NCI-H2081 (cell line): Measurements from ENCODE around the gene GALP.
"Not testable (repeated sequence)": the region's sequence is repeated elsewhere in the genome, so short reads cannot be mapped to it uniquely, and the experiment has no call there.

Experiments used
- DNase-seq, 2 experiments: peaks; one replicate each; lab custom pipeline; 2025; lab: John Stamatoyannopoulos, UW

Gene GALP

GRCh38 chr19:56175861-56176307 is at the start of gene GALP:
TSS of gene GALP (plus strand) at chr19:56176008. CDS start at chr19:56177109, 1,101 bp downstream.
- not testable (repeated sequence) for DNase-seq

GRCh38 chr19:56126983-56127780 is 48.6 kb upstream of the GALP start:
- DNase-seq: no peak

DNA sequence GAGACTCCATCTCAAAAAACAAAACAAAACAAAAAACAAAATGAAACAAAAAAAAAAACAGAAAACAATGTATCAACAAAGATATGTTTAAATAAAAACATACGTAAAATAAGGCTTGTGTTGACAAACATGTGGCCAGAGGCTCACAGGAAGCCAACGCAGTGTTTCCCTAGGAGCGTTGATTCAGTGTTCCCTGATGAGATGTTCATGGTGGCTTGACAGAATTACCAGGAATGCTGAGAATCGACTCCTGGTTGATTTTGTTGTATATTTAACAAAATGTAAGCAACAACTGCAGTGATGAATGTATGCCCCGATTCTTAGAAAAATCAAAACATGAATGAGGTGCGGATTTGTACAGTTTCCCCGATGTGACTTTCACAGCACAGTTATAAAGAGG is 45.8 kb upstream of the GALP start:
- DNase-seq: no peak

- DNase-seq: no peak
These were observed 44.2 kb upstream of the GALP start for GRCh38 chr19:56131651-56132050.

DNA sequence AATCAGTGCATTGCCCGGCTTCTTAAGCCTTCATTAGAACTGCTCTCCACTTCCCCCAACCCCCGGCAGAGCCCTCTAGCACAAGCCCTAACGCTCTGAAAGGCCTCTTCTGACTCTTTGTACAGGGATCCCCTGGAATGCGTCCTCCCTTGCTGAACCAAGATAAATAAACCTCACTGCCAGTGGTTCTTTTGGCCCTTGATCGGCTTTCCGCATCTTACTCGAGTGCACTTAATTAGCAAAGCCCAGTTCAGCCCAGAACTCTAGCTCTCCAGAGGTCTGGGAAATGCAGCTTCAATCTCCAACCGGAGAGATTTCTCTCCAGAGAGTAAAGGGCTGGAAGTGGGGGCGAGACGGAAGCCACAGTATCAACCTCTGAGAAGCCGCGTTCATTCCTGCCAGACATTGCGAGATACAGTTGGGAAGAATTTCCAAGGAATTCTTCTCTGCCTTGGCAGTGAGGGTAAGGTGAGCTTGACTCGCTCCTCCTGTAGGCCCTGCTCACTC is 43.4 kb upstream of the GALP start:
- DNase-seq: no peak

- DNase-seq: no peak
These were observed 41.8 kb upstream of the GALP start for GRCh38 chr19:56133858-56134653.

GRCh38 chr19:56134654-56134921 is 41.2 kb upstream of the GALP start:
- DNase-seq: no peak

DNA sequence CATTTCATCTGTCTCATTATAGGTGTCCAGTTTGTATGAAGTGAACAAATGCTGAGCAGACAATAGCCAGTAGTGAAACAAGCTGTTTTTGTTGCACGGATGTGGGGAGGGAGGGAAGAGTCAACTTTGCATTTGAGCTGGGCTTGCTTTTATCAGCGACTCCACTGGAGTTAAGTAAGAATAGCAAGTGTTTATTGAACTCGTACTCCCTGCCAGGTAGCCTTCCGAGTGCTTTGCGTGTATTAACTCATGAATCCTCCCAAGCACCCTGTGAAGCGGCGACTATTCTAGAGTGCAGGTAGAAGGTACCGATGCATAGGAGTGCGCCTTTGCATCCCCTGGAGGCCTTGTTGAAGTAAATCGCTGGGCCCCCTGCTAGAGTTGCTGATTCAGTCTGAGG is 39.4 kb upstream of the GALP start:
- no peak for DNase-seq

DNA sequence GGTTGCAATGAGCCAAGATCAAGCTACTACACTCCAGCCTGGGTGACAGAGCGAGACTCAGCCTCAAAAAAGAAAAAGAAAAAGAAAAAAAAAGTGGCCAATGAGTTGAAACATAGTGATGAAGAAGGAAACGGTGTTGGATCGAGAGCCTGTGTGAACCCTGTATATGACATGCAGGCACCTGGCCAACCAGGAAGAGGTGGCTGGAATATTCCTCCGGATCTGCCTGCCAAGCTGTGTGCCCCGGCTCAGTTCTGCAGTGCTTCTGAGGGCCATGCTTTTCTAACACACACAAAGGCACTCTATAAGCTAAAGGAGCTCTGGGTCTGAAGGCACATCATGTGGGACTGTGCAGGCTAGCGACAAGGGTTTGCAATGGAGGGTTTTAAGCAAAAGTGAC is 38.4 kb upstream of the GALP start:
- no peak for DNase-seq

GRCh38 chr19:56138069-56138468 is 37.7 kb upstream of the GALP start:
- no peak for DNase-seq

GRCh38 chr19:56139847-56140582 is 35.8 kb upstream of the GALP start:
- DNase-seq: no peak

- DNase-seq: peak; percentile 98 to 99
These were observed 35.0 kb upstream of the GALP start, which contains the start of gene ZNF444 for GRCh38 chr19:56140583-56141416. TSS of gene ZNF444 (plus strand) at chr19:56141287. CDS start at chr19:56146912, 5,625 bp downstream.

DNA sequence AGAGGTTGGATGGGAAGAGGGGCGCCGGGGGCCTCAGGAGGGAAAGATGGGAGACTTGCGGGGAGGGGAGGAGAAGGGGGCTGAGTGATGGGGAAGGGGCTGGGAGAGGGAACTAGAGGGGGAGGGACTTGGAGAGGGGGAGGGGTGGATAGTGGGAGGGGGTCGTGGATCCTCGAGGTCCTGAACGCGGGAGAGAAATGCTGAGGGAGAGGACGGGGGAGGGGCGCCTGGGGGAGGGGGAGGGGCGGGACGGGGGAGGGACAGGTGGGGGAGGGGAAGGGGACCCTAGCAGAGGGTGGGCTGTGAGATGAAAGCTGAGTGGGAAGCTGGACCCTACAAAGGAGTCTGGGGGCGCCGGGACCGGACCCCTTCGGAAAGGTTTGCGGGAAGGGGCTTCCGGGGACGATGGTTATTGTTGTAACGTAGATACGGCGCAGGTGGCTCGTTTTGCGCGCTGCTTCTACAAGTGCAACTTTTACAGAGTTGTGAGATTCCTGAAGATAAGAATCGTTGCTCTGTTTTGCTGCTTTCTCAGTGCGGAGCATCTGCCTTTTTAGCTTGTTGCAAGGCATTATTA is 34.3 kb upstream of the GALP start:
- no peak for DNase-seq

DNA sequence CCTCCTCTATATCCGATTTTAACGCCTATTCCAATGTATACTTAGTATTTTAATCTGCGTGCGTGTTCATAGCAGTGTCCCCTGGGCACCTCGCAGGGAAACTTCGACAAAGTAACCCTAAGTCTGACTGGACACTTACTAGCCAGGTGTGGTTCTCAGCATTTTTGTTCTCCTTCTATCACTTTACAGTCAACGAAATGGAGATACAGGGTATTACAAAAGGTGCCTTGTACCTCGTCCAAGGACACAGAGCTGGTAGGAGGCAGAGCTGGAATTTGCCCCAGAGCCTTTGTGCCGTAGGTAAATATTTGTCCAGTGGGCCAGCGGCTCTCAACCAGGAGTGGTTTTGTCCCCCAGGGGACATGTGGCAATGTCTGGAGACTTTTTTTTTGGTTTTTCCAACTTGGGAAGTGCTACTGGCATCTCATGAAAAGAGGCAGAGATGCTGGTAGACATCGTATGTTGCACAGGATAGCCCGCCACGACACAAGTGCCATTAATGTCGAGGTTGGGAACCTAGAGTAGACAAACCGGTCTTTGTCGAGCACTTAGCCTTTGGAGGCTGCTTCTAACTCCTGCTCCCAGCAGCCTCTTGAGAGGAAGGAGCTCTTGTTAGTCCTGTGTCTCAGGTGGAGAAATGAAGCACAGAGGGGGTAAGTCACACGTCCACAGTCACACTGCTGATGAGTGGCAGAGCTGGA is 33.6 kb upstream of the GALP start:
- DNase-seq: peak in 1 of 2 experiments; percentile 24

GRCh38 chr19:56142897-56143434 is 32.8 kb upstream of the GALP start:
- no peak for DNase-seq

DNA sequence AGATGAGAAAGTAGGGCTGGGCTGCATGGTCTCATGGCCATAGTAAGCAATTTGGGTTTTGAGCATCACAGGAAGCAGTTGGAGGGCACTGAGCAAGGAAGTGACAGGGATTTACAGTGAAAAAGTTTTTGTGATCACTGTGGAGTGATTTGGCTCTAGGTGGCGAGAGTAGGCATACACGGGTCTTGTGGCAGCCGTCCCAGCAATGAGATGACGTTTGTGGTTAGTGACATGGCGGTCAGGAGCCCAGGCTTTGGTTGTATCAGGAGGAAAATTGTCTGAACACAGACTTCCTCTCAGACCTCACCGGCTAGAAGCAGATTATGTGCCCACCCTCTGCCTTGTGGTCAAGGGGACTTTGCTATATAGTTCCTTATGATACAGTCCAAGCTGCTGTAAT is 31.4 kb upstream of the GALP start:
- DNase-seq: no peak

- DNase-seq: no peak
These were observed 31.0 kb upstream of the GALP start for GRCh38 chr19:56144831-56145230.

DNA sequence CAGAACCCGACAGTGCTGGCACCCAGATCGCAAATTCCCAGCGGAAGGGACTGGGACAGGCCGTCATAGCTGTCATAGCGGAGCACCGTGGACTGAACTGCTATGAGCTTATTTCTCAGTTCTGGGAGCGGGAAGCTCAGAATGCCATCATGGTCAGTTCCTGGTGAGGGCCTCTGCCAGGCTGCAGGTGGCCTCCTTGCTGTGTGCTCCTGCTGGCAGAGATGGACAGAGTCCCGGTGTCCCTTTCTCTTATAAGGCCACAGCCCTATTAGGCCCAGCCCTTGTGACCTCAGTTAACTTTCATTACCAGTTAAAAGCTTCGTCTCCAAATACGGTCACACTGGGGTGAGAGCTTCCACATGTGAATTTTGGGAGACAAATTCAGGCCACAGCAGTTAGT is 30.1 kb upstream of the GALP start:
- no peak for DNase-seq

GRCh38 chr19:56146904-56147303 is 28.9 kb upstream of the GALP start:
- no peak for DNase-seq

DNA sequence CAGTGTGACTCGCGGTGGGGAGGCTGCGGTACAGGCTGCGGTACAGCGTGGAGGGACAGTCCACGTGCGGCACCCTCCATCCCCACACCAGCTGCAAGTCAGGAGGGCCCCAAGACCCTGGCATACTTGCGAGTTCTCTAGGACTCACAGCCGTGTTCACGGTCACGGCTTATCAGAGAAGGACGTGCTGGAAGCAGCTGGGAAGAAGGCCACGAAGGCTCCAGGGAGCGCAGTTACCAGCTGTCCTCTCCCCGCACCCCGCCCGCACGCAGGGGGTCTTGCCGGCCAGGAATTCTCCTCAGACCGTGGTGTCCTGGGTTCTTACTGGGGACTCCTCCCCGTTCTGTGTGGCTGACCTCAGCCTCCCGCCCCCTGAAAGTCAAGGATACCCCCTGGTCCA is 28.5 kb upstream of the GALP start:
- DNase-seq: no peak
